H9 (cell line): ENCODE data around the gene ACACA. TPM values are rescaled to one million over a fixed set of nuclear protein-coding genes. Genes with fewer than 3 reads are reported as not detected.

Experiments used
- DNase-seq: peaks from one replicate; pipeline ENCODE4 v3.0.0-alpha.2; 2017
- H2AFZ ChIP-seq: one replicate; pipeline ENCODE4 v1.6.1; 2013; ENCODE audit warnings: mild to moderate bottlenecking, low read length, control low read depth, moderate library complexity
- H2AK5ac ChIP-seq: 2 replicates; pipeline ENCODE4 v1.6.1; 2013; ENCODE audit warnings: low read length, control low read depth, mixed read lengths; ENCODE audit not compliant: insufficient read length
- H2BK120ac ChIP-seq: one replicate; pipeline ENCODE4 v1.6.1; 2013; ENCODE audit warnings: low read depth, mild to moderate bottlenecking, low read length, control low read depth, inconsistent platforms; ENCODE audit not compliant: poor library complexity, severe bottlenecking
- H2BK12ac ChIP-seq: 2 replicates; pipeline ENCODE4 v1.6.1; 2013; ENCODE audit warnings: low read length, control low read depth, mixed read lengths, low read depth; ENCODE audit not compliant: insufficient read length
- H2BK15ac ChIP-seq: 2 replicates; pipeline ENCODE4 v1.6.1; 2013; ENCODE audit warnings: low read depth, low read length, control low read depth
- H2BK20ac ChIP-seq: one replicate; pipeline ENCODE4 v1.6.1; 2013; ENCODE audit warnings: low read depth, mild to moderate bottlenecking, low read length, control low read depth, inconsistent platforms; ENCODE audit not compliant: poor library complexity, severe bottlenecking
- H2BK5ac ChIP-seq: 2 replicates; pipeline ENCODE4 v1.6.1; 2013; ENCODE audit warnings: low read length, control low read depth, mixed read lengths; ENCODE audit not compliant: insufficient read length
- H3K14ac ChIP-seq: 2 replicates; pipeline ENCODE4 v1.6.1; 2013; ENCODE audit warnings: low read length, control low read depth; ENCODE audit not compliant: insufficient read depth
- H3K18ac ChIP-seq: 2 replicates; pipeline ENCODE4 v1.6.1; 2013; ENCODE audit warnings: low read depth, mild to moderate bottlenecking, mixed read lengths, low read length, control low read depth; ENCODE audit not compliant: insufficient read length
- H3K23ac ChIP-seq: 2 replicates; pipeline ENCODE4 v1.6.1; 2013; ENCODE audit warnings: low read length, control low read depth, mixed read lengths, low read depth; ENCODE audit not compliant: insufficient read length
- H3K23me2 ChIP-seq: 2 replicates; pipeline ENCODE4 v1.6.1; 2013; ENCODE audit warnings: low read depth, mild to moderate bottlenecking, mixed read lengths, low read length, control low read depth; ENCODE audit not compliant: insufficient read length, poor library complexity, severe bottlenecking
- H3K27ac ChIP-seq: 2 replicates; pipeline ENCODE4 v1.5.1; 2013; ENCODE audit warnings: low read length, control low read depth, mixed read lengths, low read depth; ENCODE audit not compliant: insufficient read length
- H3K27me3 ChIP-seq: 2 replicates; pipeline ENCODE4 v1.6.1; 2013; ENCODE audit warnings: low read length, control low read depth, inconsistent platforms; ENCODE audit not compliant: insufficient read depth
- H3K4ac ChIP-seq: 2 replicates; pipeline ENCODE4 v1.6.1; 2013; ENCODE audit warnings: low read depth, mild to moderate bottlenecking, control low read depth, inconsistent platforms, low read length, moderate library complexity
- H3K4me1 ChIP-seq: 2 replicates; pipeline ENCODE4 v1.6.1; 2013; ENCODE audit warnings: low read length, control low read depth, inconsistent platforms; ENCODE audit not compliant: insufficient read depth
- H3K4me2 ChIP-seq: 2 replicates; pipeline ENCODE4 v1.6.1; 2013; ENCODE audit warnings: low read length, control low read depth, mixed read lengths; ENCODE audit not compliant: insufficient read length, insufficient read depth
- H3K56ac ChIP-seq: 2 replicates; pipeline ENCODE4 v1.6.1; 2013; ENCODE audit warnings: low read depth, mild to moderate bottlenecking, mixed read lengths, low read length, control low read depth; ENCODE audit not compliant: insufficient read length
- H3K79me1 ChIP-seq: 2 replicates; pipeline ENCODE4 v1.6.1; 2013; ENCODE audit warnings: low read depth, mild to moderate bottlenecking, moderate library complexity, low read length, control low read depth, inconsistent platforms; ENCODE audit not compliant: insufficient read depth, poor library complexity, severe bottlenecking
- H3K79me2 ChIP-seq: 2 replicates; pipeline ENCODE4 v1.6.1; 2013; ENCODE audit warnings: low read length, control low read depth, inconsistent platforms; ENCODE audit not compliant: insufficient read depth
- H3K9ac ChIP-seq: 2 replicates; pipeline ENCODE4 v1.6.1; 2013; ENCODE audit warnings: low read length, control low read depth, mixed read lengths; ENCODE audit not compliant: insufficient read length; ENCODE audit errors: extremely low read depth
- H3K9me3 ChIP-seq: one replicate; pipeline ENCODE4 v1.6.1; 2013; ENCODE audit warnings: low read depth, low read length, inconsistent platforms; ENCODE audit not compliant: control insufficient read depth
- H3T11ph ChIP-seq: one replicate; pipeline ENCODE4 v1.6.1; 2013; ENCODE audit warnings: mild to moderate bottlenecking, low read length, control low read depth, inconsistent platforms
- H4K20me1 ChIP-seq: one replicate; pipeline ENCODE4 v1.6.1; 2013; ENCODE audit not compliant: control insufficient read depth, insufficient read length, insufficient read depth
- H4K5ac ChIP-seq: 2 replicates; pipeline ENCODE4 v1.6.1; 2013; ENCODE audit warnings: low read depth, mild to moderate bottlenecking, mixed read lengths, low read length, control low read depth; ENCODE audit not compliant: insufficient read length
- H4K8ac ChIP-seq: replicated peaks from 2 replicates; pipeline ENCODE4 v1.6.1; 2013; ENCODE audit warnings: low read length, control low read depth, mixed read lengths, low read depth; ENCODE audit not compliant: insufficient read length
- H4K91ac ChIP-seq: 2 replicates; pipeline ENCODE4 v1.6.1; 2013; ENCODE audit warnings: low read depth, mild to moderate bottlenecking, moderate library complexity, mixed read lengths, low read length, control low read depth; ENCODE audit not compliant: insufficient read length
- H3K27ac Mint-ChIP-seq, 3 experiments: 2 replicates in 2 of 3; 3 replicates in 1 of 3; pipeline ENCODE4 v1.8.0; 2020 to 2021; ENCODE audit warnings: mixed read lengths in 3 of 3, mild to moderate bottlenecking in 1 of 3, moderate library complexity in 1 of 3
- H3K27me3 Mint-ChIP-seq: 2 replicates; pipeline ENCODE4 v1.8.0; 2021; ENCODE audit warnings: low read depth, mild to moderate bottlenecking, moderate library complexity, mixed read lengths
- H3K36me3 Mint-ChIP-seq, 3 experiments: 2 replicates in 2 of 3; 3 replicates in 1 of 3; pipeline ENCODE4 v1.8.0; 2020 to 2021; ENCODE audit warnings: low read depth in 3 of 3, mixed read lengths in 3 of 3; ENCODE audit not compliant: insufficient read depth in 1 of 3
- H3K4me1 Mint-ChIP-seq, 2 experiments: 2 replicates each; pipeline ENCODE4 v1.8.0; 2020; ENCODE audit warnings: mixed read lengths in 2 of 2
- H3K4me3 Mint-ChIP-seq, 2 experiments: 2 replicates in 1 of 2; 3 replicates in 1 of 2; pipeline ENCODE4 v1.8.0; 2020 to 2021; ENCODE audit warnings: mild to moderate bottlenecking in 2 of 2, mixed read lengths in 2 of 2, moderate library complexity in 1 of 2
- H3K9me3 Mint-ChIP-seq, 2 experiments: 2 replicates in 1 of 2; 3 replicates in 1 of 2; pipeline ENCODE4 v1.8.0; 2020; ENCODE audit warnings: mild to moderate bottlenecking in 2 of 2, mixed read lengths in 2 of 2, moderate library complexity in 1 of 2
- CTCF ChIP-seq: fragments of 200-600 bp; sonication (generic); conservative IDR thresholded peaks from 3 replicates; pipeline ENCODE4 v1.8.0; 2021; ENCODE audit warnings: antibody characterized with exemption, mild to moderate bottlenecking
- WGBS: extraction: QIAGEN DNeasy Blood & Tissue Kit; methylation state at CpG from one replicate; pipeline ENCODE4 v1.1.7; 2013; ENCODE audit warnings: missing lambda C conversion rate, low lambda C conversion rate, mixed read lengths; ENCODE audit not compliant: insufficient read length; ENCODE audit errors: extremely low coverage; 5-methylcytosine and 5-hydroxymethylcytosine counted together
- total RNA-seq: library from RNA; stranded (reverse); gene quantifications from 2 replicates; pipeline ENCODE4 v1.2.1, GENCODE V29; 2021

Gene ACACA
- total RNA-seq, 1 experiment from 2014 or later: 135 TPM

GRCh38 chr17:37309051-37309450, 97.6 kb downstream of the ACACA start:
- Histone ChIP-seq H3K23me2 (no peaks in the 10 kb centered on the region), H2AFZ (no peak overlapping the region), H3K23ac (no peak overlapping the region), H3K9ac (no peak overlapping the region), H4K91ac (no peak overlapping the region), H4K8ac (no peak overlapping the region), H3K14ac (no peak overlapping the region), H3T11ph (no peak overlapping the region), H3K27ac (no peak overlapping the region), H3K27me3 (no peaks in the 10 kb centered on the region), H3K56ac (no peak overlapping the region), H2BK15ac (no peak overlapping the region), H2BK20ac (no peak overlapping the region), H2BK12ac (no peak overlapping the region), H2AK5ac (no peak overlapping the region), H3K4me1 (no peaks in the 10 kb centered on the region; the same call in 1 of the 2 replicates), H3K4me2 (no peak overlapping the region), H4K20me1 (no peaks in the 10 kb centered on the region), H3K79me1 (peaks cover 3% of the 10 kb centered on the region), H2BK120ac (no peak overlapping the region), H3K18ac (no peak overlapping the region), H4K5ac (no peak overlapping the region), H3K9me3 (no peaks in the 10 kb centered on the region), H2BK5ac (no peak overlapping the region), H3K4ac (no peak overlapping the region), H3K79me2 (no peaks in the 10 kb centered on the region)
- H3K4me1 Mint-ChIP-seq: peaks cover 7 to 10% of the 10 kb centered on the region in 2 experiments; a peak in 3 of 4 replicates
- no peak for TF ChIP-seq CTCF
- no CpG with 5 or more reads among the region's 5 CpGs for WGBS
- H3K27ac Mint-ChIP-seq: no peak overlapping the region
- H3K36me3 Mint-ChIP-seq: peaks cover 2 to 29% (median 17%) of the 10 kb centered on the region in 3 experiments; a peak in 5 of 7 replicates
- DNase-seq: no peak
- H3K9me3 Mint-ChIP-seq: no peaks in the 10 kb centered on the region
- no peaks in the 10 kb centered on the region for H3K27me3 Mint-ChIP-seq
- no peak overlapping the region for H3K4me3 Mint-ChIP-seq
